AG10803 (cell line): Measurements from ENCODE around the gene ZNF212.
"Not testable (repeated sequence)": the region's sequence is repeated elsewhere in the genome, so short reads cannot be mapped to it uniquely, and the experiment has no call there.

ENCODE experiments used
- DNase-seq: peaks from one replicate; pipeline ENCODE4 v3.0.0; 2010; ENCODE audit warnings: low read depth
- H3K4me3 ChIP-seq: 2 replicates; pipeline ENCODE4 v1.5.1; 2011; ENCODE audit warnings: mild to moderate bottlenecking, low read length, control low read depth
- CTCF ChIP-seq: conservative IDR thresholded peaks from 2 replicates; pipeline ENCODE4 v1.5.1; 2011; ENCODE audit warnings: mild to moderate bottlenecking, low read length, control low read depth, inconsistent platforms

ZNF212 gene

GRCh38 chr7:149261829-149262617 lies 22.6 kb downstream of the ZNF212 start, which contains the start of gene ZNF783:
TSS of gene ZNF783 (plus strand) at chr7:149262196. CDS start at chr7:149262334, 138 bp downstream.
- DNase-seq: peak; percentile 90

GRCh38 chr7:149266451-149266850 lies 27.0 kb downstream of the ZNF212 start:
- DNase-seq: no peak
- no peak overlapping the region for H3K4me3 ChIP-seq
- TF ChIP-seq CTCF: no peak

More at GRCh38 chr7:149261829-149262617, 22.6 kb downstream of the ZNF212 start, which contains the start of gene ZNF783:
- TF ChIP-seq CTCF: peak; percentile 44
- peak within 1 kb of the TSS; percentile 65 for H3K4me3 ChIP-seq

GRCh38 chr7:149267733-149268132 lies 28.3 kb downstream of the ZNF212 start:
- H3K4me3 ChIP-seq: no peak overlapping the region
- DNase-seq: no peak
- no peak for TF ChIP-seq CTCF

GRCh38 chr7:149274424-149274823 lies 35.0 kb downstream of the ZNF212 start:
- DNase-seq, H3K4me3 ChIP-seq: not testable (repeated sequence)

- H3K4me3 ChIP-seq: no peak overlapping the region
- no peak for TF ChIP-seq CTCF
- no peak for DNase-seq
Observed at GRCh38 chr7:149277871-149278270, 38.4 kb downstream of the ZNF212 start.

- TF ChIP-seq CTCF: no peak
- H3K4me3 ChIP-seq: no peak overlapping the region
- DNase-seq: no peak
Observed at GRCh38 chr7:149278396-149278795, 38.9 kb downstream of the ZNF212 start.

GRCh38 chr7:149279111-149279743 lies 39.8 kb downstream of the ZNF212 start:
- H3K4me3 ChIP-seq: no peak overlapping the region
- no peak for DNase-seq
- no peak for TF ChIP-seq CTCF
